Calu3 (cell line): Measurements from ENCODE around the gene CLASP1. TPM values are rescaled to one million over a fixed set of nuclear protein-coding genes. Genes with fewer than 3 reads are reported as not detected.

Experiments
- BruUV-seq: library from RNA; stranded (reverse); fragments of 400-500 nt; replicated peaks from 2 replicates; lab custom pipeline; 2021; lab: Mats Ljungman, UMichigan
- CTCF ChIA-PET: fragments of 300-600 bp; sonication (Branson Sonifier 250); formaldehyde crosslinking; loops from one replicate; lab custom pipeline; 2022; ENCODE audit warnings: antibody characterized with exemption; lab: Charles Lee
- DNase-seq: peaks from one replicate; pipeline ENCODE4 v3.0.0; 2022
- H3K27ac Mint-ChIP-seq: one replicate; pipeline ENCODE4 v1.8.0; 2022; ENCODE audit warnings: mixed read lengths; ENCODE audit not compliant: unreplicated experiment
- H3K27me3 Mint-ChIP-seq: one replicate; pipeline ENCODE4 v1.8.0; 2022; ENCODE audit warnings: mixed read lengths; ENCODE audit not compliant: unreplicated experiment
- H3K36me3 Mint-ChIP-seq: one replicate; pipeline ENCODE4 v1.8.0; 2022; ENCODE audit warnings: mild to moderate bottlenecking, moderate library complexity, mixed read lengths; ENCODE audit not compliant: insufficient read depth, unreplicated experiment
- H3K4me1 Mint-ChIP-seq: one replicate; pipeline ENCODE4 v1.8.0; 2022; ENCODE audit warnings: mild to moderate bottlenecking, low read depth, mixed read lengths; ENCODE audit not compliant: unreplicated experiment
- H3K4me3 Mint-ChIP-seq: one replicate; pipeline ENCODE4 v1.8.0; 2022; ENCODE audit warnings: mild to moderate bottlenecking, low read depth, moderate library complexity, mixed read lengths; ENCODE audit not compliant: unreplicated experiment
- H3K9me3 Mint-ChIP-seq: one replicate; pipeline ENCODE4 v1.8.0; 2022; ENCODE audit warnings: low read depth, mixed read lengths; ENCODE audit not compliant: unreplicated experiment
- CTCF ChIP-seq: fragments of 200-600 bp; IDR thresholded peaks from one replicate; pipeline ENCODE4 v1.8.0; 2022; ENCODE audit warnings: antibody characterized with exemption; ENCODE audit not compliant: unreplicated experiment
- intact Hi-C: fragments of 100-400 bp; cut with micrococcal nuclease; formaldehyde crosslinking; loops from one replicate; pipeline ENCODE4 v1.10.0; 2022; ENCODE audit not compliant: unreplicated experiment
- total RNA-seq: library from RNA; stranded (reverse); gene quantifications from 2 replicates; pipeline ENCODE4 v1.2.3, GENCODE V29; 2022

Gene CLASP1
- total RNA-seq, 1 experiment from 2014 or later, result 59.7 TPM

DNA sequence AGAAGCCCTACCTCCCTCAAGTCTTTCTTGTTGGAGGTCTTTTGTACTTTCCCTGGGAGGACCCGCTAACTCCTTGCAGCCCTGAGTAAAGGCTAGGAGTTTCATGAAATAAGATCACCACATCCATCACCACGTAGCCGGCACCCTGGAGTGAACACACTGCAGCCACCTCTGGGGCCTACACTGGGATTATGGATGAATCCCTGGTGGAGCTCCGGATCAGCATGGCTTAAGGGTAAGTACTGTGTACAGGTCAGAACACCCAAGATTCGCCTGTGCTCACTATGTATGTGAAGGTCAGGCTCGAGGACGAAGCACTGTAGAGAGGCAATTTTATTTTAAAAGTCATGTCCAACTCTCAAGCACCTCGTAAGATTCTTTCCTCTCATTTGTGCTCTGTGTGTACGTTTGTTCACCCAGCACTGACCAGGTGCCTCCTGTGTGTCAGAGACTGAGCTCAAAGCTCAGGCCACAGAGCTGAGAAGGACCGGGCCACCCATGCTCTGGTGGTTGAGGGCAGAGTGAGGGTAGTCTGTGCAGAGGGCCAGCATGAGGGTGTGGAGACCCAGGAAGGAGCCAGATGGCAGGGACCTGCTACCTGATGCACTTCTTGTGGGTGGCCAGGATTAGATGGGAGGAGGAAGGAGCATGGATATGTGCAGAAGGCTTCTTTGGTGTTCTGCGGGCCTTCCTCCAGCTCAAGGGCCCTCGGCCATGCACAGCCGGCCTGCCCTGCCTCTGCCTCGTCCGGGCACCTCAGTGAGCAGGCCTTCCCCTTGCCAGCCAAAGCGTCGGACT is 297.5 kb downstream of the CLASP1 start:
- no peak overlapping the region for H3K27ac Mint-ChIP-seq
- CTCF ChIA-PET, result interaction anchor here (2.6 kb wide), 1 partner anchor 223 kb away, joined by 9 read pairs; no protein-coding TSS in a partner anchor
- no TSS peak for BruUV-seq
- peaks cover 16% of the 10 kb centered on the region for H3K36me3 Mint-ChIP-seq
- H3K4me1 Mint-ChIP-seq, result peaks cover 12% of the 10 kb centered on the region
- H3K9me3 Mint-ChIP-seq, result no peaks in the 10 kb centered on the region
- H3K27me3 Mint-ChIP-seq, result no peaks in the 10 kb centered on the region
- intact Hi-C loops, result no loop called here
- no peak for TF ChIP-seq CTCF
- no peak overlapping the region for H3K4me3 Mint-ChIP-seq
- no peak for DNase-seq

DNA sequence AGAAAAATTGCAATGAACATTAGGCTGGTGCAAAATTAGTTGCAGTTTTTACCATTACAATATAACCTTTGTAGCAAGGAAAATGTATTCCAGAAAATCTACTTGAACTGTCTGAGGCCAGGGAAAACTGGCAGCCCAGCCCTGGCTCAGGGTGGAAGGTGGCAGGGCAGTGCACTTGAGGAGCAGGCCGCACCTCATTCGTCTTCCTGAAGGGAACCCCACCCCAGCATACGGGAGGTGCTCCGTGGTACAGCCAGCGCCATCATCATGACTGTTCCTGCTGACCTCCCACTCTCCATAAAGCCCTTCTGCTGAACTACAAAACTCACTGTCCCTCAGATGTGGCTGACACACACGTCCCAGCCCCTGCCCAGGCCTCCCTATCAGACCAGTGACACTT is 298.4 kb downstream of the CLASP1 start:
- BruUV-seq, result no TSS peak
- Mint-ChIP-seq H3K36me3 (peaks cover 11% of the 10 kb centered on the region), H3K27ac (no peak overlapping the region), H3K4me1 (peaks cover 8% of the 10 kb centered on the region), H3K9me3 (no peaks in the 10 kb centered on the region), H3K27me3 (no peaks in the 10 kb centered on the region), H3K4me3 (no peak overlapping the region)
- intact Hi-C loops, result no loop called here
- CTCF ChIA-PET, result interaction anchor here (2.6 kb wide), 1 partner anchor 222 kb away, joined by 9 read pairs; no protein-coding TSS in a partner anchor
- no peak for DNase-seq
- TF ChIP-seq CTCF, result no peak

DNA sequence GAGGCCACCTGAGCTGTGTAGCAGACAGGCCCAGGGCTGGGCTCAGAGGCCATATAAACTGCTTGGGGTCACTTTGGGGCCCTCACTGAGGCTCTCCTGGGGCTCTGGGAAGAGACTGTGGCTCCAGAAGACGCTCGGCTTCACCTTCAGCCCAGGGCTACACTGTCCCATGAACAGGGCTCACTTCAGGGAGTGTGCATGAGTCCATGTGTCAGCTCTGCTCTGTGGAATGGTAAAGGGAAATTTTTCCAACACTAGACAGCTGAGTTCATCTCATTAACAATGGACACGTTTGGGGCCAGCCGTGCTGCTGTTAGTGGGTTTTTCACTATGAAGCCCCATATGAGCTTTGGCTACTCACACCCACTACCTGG is 298.9 kb downstream of the CLASP1 start:
- no peak for DNase-seq
- intact Hi-C loops, result no loop called here
- BruUV-seq, result no TSS peak
- no peak overlapping the region for H3K4me3 Mint-ChIP-seq
- no peak for TF ChIP-seq CTCF
- no peaks in the 10 kb centered on the region for H3K27me3 Mint-ChIP-seq
- CTCF ChIA-PET, result no interaction called here
- no peaks in the 10 kb centered on the region for H3K9me3 Mint-ChIP-seq
- peaks cover 11% of the 10 kb centered on the region for H3K36me3 Mint-ChIP-seq
- no peak overlapping the region for H3K27ac Mint-ChIP-seq
- peaks cover 3% of the 10 kb centered on the region for H3K4me1 Mint-ChIP-seq

DNA sequence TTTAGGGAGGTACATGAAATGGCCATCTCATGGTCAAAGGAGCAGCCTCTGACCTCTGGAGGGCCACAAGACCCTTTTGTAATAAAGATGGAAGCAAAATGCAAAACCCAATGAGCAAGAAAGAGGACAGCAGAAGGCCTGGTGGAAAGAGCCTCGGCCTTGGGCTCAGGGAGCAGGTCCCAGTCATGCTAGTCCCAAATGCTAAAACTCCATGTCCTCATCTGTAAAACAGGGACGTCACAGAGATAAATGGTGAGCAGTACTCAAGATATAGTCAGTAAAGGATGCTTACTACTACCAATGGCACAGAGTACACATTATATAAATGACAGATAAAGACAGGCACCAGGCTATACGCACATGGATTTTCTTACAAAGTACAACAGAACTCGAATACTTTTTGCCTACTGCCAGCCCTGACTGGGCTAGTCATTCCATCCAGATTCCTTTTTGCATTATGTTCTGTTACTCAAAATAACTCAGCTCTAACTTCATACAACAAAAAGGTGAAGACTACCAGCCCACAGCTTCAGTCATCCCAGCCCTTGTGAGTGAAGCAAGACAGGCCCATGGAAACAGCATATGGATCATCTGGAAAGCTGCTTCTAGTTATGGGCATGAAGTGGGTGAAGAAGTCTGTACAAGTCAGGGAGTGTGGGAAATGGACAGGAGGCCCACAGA is 299.4 kb downstream of the CLASP1 start:
- Mint-ChIP-seq H3K9me3 (no peaks in the 10 kb centered on the region), H3K27ac (no peak overlapping the region), H3K4me3 (no peak overlapping the region), H3K27me3 (no peaks in the 10 kb centered on the region), H3K4me1 (no peaks in the 10 kb centered on the region), H3K36me3 (peaks cover 14% of the 10 kb centered on the region)
- intact Hi-C loops, result no loop called here
- CTCF ChIA-PET, result no interaction called here
- BruUV-seq, result no TSS peak
- no peak for TF ChIP-seq CTCF
- no peak for DNase-seq
